Measurements from ENCODE around the gene ZBTB20.

GRCh38 chr3:114445233-114445632, 701.9 kb downstream of the ZBTB20 start:
- TF ChIP-seq, protein P1, sequence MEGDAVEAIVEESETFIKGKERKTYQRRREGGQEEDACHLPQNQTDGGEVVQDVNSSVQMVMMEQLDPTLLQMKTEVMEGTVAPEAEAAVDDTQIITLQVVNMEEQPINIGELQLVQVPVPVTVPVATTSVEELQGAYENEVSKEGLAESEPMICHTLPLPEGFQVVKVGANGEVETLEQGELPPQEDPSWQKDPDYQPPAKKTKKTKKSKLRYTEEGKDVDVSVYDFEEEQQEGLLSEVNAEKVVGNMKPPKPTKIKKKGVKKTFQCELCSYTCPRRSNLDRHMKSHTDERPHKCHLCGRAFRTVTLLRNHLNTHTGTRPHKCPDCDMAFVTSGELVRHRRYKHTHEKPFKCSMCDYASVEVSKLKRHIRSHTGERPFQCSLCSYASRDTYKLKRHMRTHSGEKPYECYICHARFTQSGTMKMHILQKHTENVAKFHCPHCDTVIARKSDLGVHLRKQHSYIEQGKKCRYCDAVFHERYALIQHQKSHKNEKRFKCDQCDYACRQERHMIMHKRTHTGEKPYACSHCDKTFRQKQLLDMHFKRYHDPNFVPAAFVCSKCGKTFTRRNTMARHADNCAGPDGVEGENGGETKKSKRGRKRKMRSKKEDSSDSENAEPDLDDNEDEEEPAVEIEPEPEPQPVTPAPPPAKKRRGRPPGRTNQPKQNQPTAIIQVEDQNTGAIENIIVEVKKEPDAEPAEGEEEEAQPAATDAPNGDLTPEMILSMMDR (conservative IDR thresholded peaks at IDR 0.05; ENCODE audit: low read depth, low read length): no peak
- no peak for TF ChIP-seq EZH2 (IDR thresholded peaks at IDR 0.05; ENCODE audit: low read length, unreplicated experiment)

All from PC-3 (cell line).